ENCODE results near the gene MROH9.

MROH9 gene

DNA sequence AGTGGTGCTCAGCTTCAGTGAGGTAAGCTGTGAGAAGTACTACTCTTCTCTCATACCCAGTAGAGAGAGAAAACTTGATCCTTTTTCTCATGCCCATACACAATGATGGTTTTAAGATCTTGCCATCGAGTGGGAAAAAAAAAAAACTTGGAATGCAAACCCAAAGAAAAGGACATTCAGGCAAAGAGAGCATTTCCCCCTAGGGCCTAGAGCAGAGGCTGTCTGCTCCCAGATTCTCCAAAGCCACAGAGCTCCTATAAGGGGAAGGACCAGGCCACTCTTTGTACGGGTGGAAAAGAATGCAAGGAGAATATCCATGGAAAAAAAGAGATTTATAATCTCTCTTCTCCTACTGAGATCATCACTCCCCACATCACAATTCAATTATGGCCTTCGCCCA lies 34.9 kb downstream of the MROH9 start:
- TF ChIP-seq CTCF (conservative IDR thresholded peaks at IDR 0.05): no peak
- H3K27ac ChIP-seq: no peak overlapping the region

- TF ChIP-seq CTCF (conservative IDR thresholded peaks at IDR 0.05): no peak
- H3K27ac ChIP-seq: no peak overlapping the region
Observed at GRCh38 chr1:170978371-170978910, 43.1 kb downstream of the MROH9 start.

DNA sequence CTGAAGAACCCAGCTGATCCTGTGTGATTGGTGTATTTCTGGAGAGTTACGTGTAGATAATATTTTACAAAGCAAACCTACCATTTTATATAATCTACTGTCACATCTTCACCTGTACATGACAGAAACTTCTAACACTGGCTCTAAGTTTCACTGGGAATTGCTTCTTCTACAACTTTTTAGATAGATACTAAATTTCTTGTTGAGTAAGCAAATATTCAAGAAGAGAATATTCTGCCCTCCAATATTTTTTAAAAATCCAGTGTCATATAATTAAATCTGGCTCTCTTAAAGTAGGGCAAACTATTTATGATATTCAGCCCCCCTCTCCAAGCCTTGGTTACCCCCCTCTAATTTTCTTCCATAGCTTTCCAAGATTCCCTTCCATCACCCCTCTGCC lies 50.1 kb downstream of the MROH9 start:
- TF ChIP-seq CTCF (conservative IDR thresholded peaks at IDR 0.05): no peak
- H3K27ac ChIP-seq: no peak overlapping the region

- TF ChIP-seq CTCF (conservative IDR thresholded peaks at IDR 0.05): no peak
- no peak overlapping the region for H3K27ac ChIP-seq
Observed at GRCh38 chr1:170986901-170987300, 51.6 kb downstream of the MROH9 start.

GRCh38 chr1:170987424-170987823 lies 52.1 kb downstream of the MROH9 start:
- H3K27ac ChIP-seq: no peak overlapping the region
- TF ChIP-seq CTCF (conservative IDR thresholded peaks at IDR 0.05): no peak

GRCh38 chr1:170993151-170993550 lies 57.8 kb downstream of the MROH9 start:
- no peak for TF ChIP-seq CTCF (conservative IDR thresholded peaks at IDR 0.05)
- H3K27ac ChIP-seq: no peak overlapping the region

DNA sequence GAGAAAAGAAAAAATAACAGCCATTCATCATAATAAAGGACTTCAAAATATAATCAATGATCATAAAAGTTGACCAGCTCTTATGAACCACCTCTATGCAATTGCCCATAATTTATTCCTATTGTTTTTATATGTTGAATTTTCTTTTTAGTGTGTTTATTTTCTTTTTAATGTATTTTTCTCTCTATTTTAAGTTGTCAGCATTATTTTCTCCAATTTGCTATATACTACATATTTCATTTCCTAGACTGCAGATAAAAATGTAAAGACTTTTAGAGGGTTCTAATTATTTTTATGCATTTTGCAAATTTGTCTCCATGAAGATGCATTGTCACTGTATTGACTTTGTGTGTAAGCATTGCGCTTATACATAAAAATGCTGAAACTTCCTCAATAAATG lies 58.4 kb downstream of the MROH9 start:
- H3K27ac ChIP-seq: no peak overlapping the region
- no peak for TF ChIP-seq CTCF (conservative IDR thresholded peaks at IDR 0.05)

All from VCaP (cell line).